ENCODE data around the gene PCNX2. TPM values are rescaled to one million over a fixed set of nuclear protein-coding genes. Genes with fewer than 3 reads are reported as not detected.

Gene PCNX2
- total RNA-seq, 1 donor from 2014 or later = 23.5 TPM

GRCh38 chr1:233238884-233239431 lies 56.6 kb downstream of the PCNX2 start:
- Histone ChIP-seq H3K36me3 (ENCODE audit: control insufficient read depth in 3 of 3, insufficient read depth in 3 of 3, low read length in 3 of 3) (no peaks in the 10 kb centered on the region), H3K27ac (ENCODE audit: low read depth, low read length) (no peak overlapping the region), H3K4me3 (ENCODE audit: low read length in 3 of 3) (no peak overlapping the region), H3K27me3 (ENCODE audit: control insufficient read depth in 3 of 3, insufficient read depth in 3 of 3, low read length in 3 of 3) (no peaks in the 10 kb centered on the region), H3K4me1 (ENCODE audit: control insufficient read depth in 3 of 3, insufficient read depth in 3 of 3, low read length in 3 of 3) (peaks cover 0 to 5% (median 2%) of the 10 kb centered on the region in 3 donors), H3K9me3 (ENCODE audit: control insufficient read depth in 3 of 3, low read length in 3 of 3) (no peaks in the 10 kb centered on the region), H3K9ac (ENCODE audit: low read depth in 1 of 3, low read length in 3 of 3) (no peak overlapping the region)

DNA sequence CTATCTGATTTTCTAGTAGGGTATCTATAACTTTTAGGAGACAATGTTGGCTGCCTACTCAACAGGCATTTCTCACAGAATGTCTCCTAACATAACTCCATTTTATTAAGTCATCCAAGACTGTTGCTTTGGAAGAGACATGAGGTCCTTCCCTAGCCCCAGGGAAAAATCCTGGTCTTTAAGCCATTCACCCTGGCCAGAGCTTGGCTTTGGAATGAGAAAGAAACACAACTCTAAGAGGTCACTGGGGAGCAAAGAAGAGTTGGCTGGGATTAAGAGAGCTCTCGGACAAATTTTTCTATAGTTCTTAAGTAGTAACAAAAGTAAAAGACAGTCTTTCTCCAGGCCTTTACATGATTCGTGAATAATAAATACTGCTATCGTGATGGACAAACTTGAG lies 57.9 kb downstream of the PCNX2 start:
- Histone ChIP-seq H3K4me1 (ENCODE audit: control insufficient read depth in 3 of 3, insufficient read depth in 3 of 3, low read length in 3 of 3) (peaks cover 0 to 2% (median 1%) of the 10 kb centered on the region in 3 donors), H3K27ac (ENCODE audit: low read depth, low read length) (no peak overlapping the region), H3K4me3 (ENCODE audit: low read length in 3 of 3) (no peak overlapping the region), H3K27me3 (ENCODE audit: control insufficient read depth in 3 of 3, insufficient read depth in 3 of 3, low read length in 3 of 3) (no peaks in the 10 kb centered on the region), H3K9ac (ENCODE audit: low read depth in 1 of 3, low read length in 3 of 3) (no peak overlapping the region), H3K9me3 (ENCODE audit: control insufficient read depth in 3 of 3, low read length in 3 of 3) (no peaks in the 10 kb centered on the region), H3K36me3 (ENCODE audit: control insufficient read depth in 3 of 3, insufficient read depth in 3 of 3, low read length in 3 of 3) (no peaks in the 10 kb centered on the region)

DNA sequence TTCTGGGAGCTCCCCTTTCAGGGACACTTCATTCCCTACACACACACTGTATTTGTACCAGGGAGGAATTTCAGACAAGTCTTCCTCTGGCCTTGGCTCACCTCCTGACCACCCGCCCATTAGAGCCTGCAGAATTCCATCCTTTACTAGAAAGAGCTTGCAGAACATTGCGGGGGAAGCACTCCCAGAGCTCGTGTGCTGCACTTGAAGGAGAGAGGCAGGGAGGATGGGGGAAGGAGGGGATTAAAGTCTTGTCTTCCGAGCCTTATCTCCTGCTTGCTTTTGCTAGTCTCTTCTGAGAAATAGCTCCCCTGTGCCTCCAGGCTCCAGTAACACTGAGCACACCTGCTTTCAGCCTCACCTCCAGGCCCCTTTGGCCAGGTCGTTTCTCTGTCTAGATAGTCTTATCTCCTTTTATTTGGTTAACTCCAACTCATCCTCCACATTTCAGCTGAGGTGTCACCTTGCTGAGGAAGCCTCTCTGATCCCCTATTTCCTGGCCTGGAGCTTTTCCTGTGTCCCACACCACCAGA lies 62.0 kb downstream of the PCNX2 start:
- H3K27ac ChIP-seq (ENCODE audit: low read depth, low read length) = no peak overlapping the region
- no peaks in the 10 kb centered on the region for H3K9me3 ChIP-seq (ENCODE audit: control insufficient read depth in 3 of 3, low read length in 3 of 3)
- no peaks in the 10 kb centered on the region for H3K36me3 ChIP-seq (ENCODE audit: control insufficient read depth in 3 of 3, insufficient read depth in 3 of 3, low read length in 3 of 3)
- H3K4me3 ChIP-seq (ENCODE audit: low read length in 3 of 3) = no peak overlapping the region
- no peak overlapping the region for H3K9ac ChIP-seq (ENCODE audit: low read depth in 1 of 3, low read length in 3 of 3)
- H3K4me1 ChIP-seq (ENCODE audit: control insufficient read depth in 3 of 3, insufficient read depth in 3 of 3, low read length in 3 of 3) = no peaks in the 10 kb centered on the region
- H3K27me3 ChIP-seq (ENCODE audit: control insufficient read depth in 3 of 3, insufficient read depth in 3 of 3, low read length in 3 of 3) = no peaks in the 10 kb centered on the region

DNA sequence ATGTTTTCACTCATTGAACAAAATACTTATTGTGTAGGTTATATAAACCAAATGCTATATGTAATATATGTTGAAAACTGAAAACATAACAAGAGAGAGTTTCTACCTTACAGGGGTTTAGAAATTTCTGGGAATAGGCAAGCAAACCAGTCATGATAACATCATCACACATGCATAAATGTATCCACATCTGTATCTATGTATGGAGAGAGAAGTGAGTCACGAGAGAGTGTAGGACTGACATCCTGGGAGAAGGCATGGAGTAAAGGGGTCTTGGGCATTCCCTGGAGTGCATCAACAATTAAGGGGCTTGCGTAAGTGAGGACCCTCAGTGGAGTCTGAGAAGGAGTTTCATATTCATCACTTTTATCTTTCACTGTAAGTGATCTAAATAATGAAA lies 65.5 kb downstream of the PCNX2 start:
- no peaks in the 10 kb centered on the region for H3K9me3 ChIP-seq (ENCODE audit: control insufficient read depth in 3 of 3, low read length in 3 of 3)
- H3K9ac ChIP-seq (ENCODE audit: low read depth in 1 of 3, low read length in 3 of 3) = no peak overlapping the region
- H3K4me3 ChIP-seq (ENCODE audit: low read length in 3 of 3) = no peak overlapping the region

GRCh38 chr1:233229288-233229687 lies 66.2 kb downstream of the PCNX2 start:
- Histone ChIP-seq H3K27ac (ENCODE audit: low read depth, low read length) (no peak overlapping the region), H3K9ac (ENCODE audit: low read depth in 1 of 3, low read length in 3 of 3) (no peak overlapping the region), H3K9me3 (ENCODE audit: control insufficient read depth in 3 of 3, low read length in 3 of 3) (no peaks in the 10 kb centered on the region), H3K36me3 (ENCODE audit: control insufficient read depth in 3 of 3, insufficient read depth in 3 of 3, low read length in 3 of 3) (no peaks in the 10 kb centered on the region), H3K27me3 (ENCODE audit: control insufficient read depth in 3 of 3, insufficient read depth in 3 of 3, low read length in 3 of 3) (no peaks in the 10 kb centered on the region), H3K4me3 (ENCODE audit: low read length in 3 of 3) (no peak overlapping the region), H3K4me1 (ENCODE audit: control insufficient read depth in 3 of 3, insufficient read depth in 3 of 3, low read length in 3 of 3) (no peaks in the 10 kb centered on the region)

More for the DNA sequence above, 65.5 kb downstream of the PCNX2 start:
- no peaks in the 10 kb centered on the region for H3K27me3 ChIP-seq (ENCODE audit: control insufficient read depth in 3 of 3, insufficient read depth in 3 of 3, low read length in 3 of 3)
- H3K36me3 ChIP-seq (ENCODE audit: control insufficient read depth in 3 of 3, insufficient read depth in 3 of 3, low read length in 3 of 3) = no peaks in the 10 kb centered on the region
- H3K27ac ChIP-seq (ENCODE audit: low read depth, low read length) = no peak overlapping the region
- H3K4me1 ChIP-seq (ENCODE audit: control insufficient read depth in 3 of 3, insufficient read depth in 3 of 3, low read length in 3 of 3) = no peaks in the 10 kb centered on the region

DNA sequence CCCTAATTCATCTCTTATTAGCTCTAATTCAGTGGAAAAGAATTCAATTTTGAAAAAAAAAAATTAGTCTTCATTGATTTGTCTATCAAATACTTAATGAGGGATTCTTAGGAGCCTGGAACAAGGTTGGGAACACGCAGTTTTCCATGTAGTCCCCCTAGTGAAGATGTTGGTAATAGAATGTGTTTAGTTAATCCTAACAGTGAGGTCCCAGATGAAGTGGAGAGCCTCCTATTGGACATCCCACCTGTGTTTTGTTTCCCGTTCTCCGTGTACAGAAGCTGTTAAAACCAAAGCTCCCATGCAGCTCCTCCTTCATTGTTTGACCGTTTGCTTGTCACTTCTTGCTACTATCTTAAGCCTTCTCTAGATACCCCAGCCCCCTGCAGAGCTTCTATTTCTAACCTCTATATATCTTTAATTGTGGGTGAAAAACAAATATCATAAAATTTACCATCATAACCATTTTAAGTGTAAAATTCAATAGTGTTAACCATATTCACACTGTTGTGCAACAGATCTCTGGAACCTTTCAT lies 67.5 kb downstream of the PCNX2 start:
- no peak overlapping the region for H3K27ac ChIP-seq (ENCODE audit: low read depth, low read length)
- H3K4me3 ChIP-seq (ENCODE audit: low read length in 3 of 3) = no peak overlapping the region
- no peaks in the 10 kb centered on the region for H3K36me3 ChIP-seq (ENCODE audit: control insufficient read depth in 3 of 3, insufficient read depth in 3 of 3, low read length in 3 of 3)
- H3K9me3 ChIP-seq (ENCODE audit: control insufficient read depth in 3 of 3, low read length in 3 of 3) = no peaks in the 10 kb centered on the region
- H3K27me3 ChIP-seq (ENCODE audit: control insufficient read depth in 3 of 3, insufficient read depth in 3 of 3, low read length in 3 of 3) = no peaks in the 10 kb centered on the region
- H3K9ac ChIP-seq (ENCODE audit: low read depth in 1 of 3, low read length in 3 of 3) = no peak overlapping the region
- no peaks in the 10 kb centered on the region for H3K4me1 ChIP-seq (ENCODE audit: control insufficient read depth in 3 of 3, insufficient read depth in 3 of 3, low read length in 3 of 3)

DNA sequence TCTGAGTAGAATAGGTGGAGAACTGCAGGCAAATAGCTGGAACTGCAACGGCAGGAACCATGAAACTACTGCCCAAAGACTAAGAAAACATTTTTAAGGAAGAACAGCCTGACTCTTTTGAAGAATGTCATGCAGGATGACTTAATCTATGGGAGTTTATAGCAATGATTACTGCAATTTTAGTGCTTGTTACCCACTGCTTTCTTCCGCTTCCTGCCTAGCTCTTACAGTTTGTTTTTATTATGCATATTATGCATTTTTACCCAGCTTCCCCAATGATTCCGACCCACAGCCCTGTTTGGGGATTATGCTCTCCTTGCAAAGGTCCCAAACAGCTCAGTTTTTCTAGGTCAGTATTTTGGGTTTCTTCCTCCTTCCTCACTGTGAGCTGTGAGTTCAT lies 71.2 kb downstream of the PCNX2 start:
- Histone ChIP-seq H3K27me3 (ENCODE audit: control insufficient read depth in 3 of 3, insufficient read depth in 3 of 3, low read length in 3 of 3) (no peaks in the 10 kb centered on the region), H3K27ac (ENCODE audit: low read depth, low read length) (no peak overlapping the region), H3K9me3 (ENCODE audit: control insufficient read depth in 3 of 3, low read length in 3 of 3) (peaks cover 0 to 2% (median 0%) of the 10 kb centered on the region in 3 donors), H3K4me3 (ENCODE audit: low read length in 3 of 3) (no peak overlapping the region), H3K36me3 (ENCODE audit: control insufficient read depth in 3 of 3, insufficient read depth in 3 of 3, low read length in 3 of 3) (no peaks in the 10 kb centered on the region), H3K4me1 (ENCODE audit: control insufficient read depth in 3 of 3, insufficient read depth in 3 of 3, low read length in 3 of 3) (no peaks in the 10 kb centered on the region), H3K9ac (ENCODE audit: low read depth in 1 of 3, low read length in 3 of 3) (no peak overlapping the region)

DNA sequence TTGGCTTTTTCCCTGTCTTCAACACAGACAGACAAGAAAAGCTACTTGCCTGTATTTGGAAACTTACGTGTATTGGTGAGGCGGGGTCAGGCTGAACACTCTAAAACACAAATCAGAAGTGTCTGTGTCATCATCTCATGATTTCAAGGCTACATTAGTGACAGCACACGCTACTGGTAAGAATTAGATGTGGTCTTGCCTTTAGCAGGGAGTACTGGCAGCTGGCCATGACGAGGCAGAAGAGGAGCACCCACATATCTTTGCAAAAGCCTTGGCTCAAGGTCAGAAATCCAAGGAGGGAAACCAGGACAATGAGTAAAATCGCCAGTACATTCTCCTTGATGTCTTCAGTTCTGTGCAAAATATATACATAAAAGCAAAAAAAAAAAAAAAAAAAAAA lies 77.7 kb downstream of the PCNX2 start:
- Histone ChIP-seq H3K27ac (ENCODE audit: low read depth, low read length) (no peak overlapping the region), H3K4me1 (ENCODE audit: control insufficient read depth in 3 of 3, insufficient read depth in 3 of 3, low read length in 3 of 3) (no peaks in the 10 kb centered on the region), H3K27me3 (ENCODE audit: control insufficient read depth in 3 of 3, insufficient read depth in 3 of 3, low read length in 3 of 3) (no peaks in the 10 kb centered on the region), H3K36me3 (ENCODE audit: control insufficient read depth in 3 of 3, insufficient read depth in 3 of 3, low read length in 3 of 3) (no peaks in the 10 kb centered on the region), H3K4me3 (ENCODE audit: low read length in 3 of 3) (no peak overlapping the region), H3K9ac (ENCODE audit: low read depth in 1 of 3, low read length in 3 of 3) (no peak overlapping the region), H3K9me3 (ENCODE audit: control insufficient read depth in 3 of 3, low read length in 3 of 3) (peaks cover 0 to 2% (median 0%) of the 10 kb centered on the region in 3 donors)

- no peaks in the 10 kb centered on the region for H3K27me3 ChIP-seq (ENCODE audit: control insufficient read depth in 3 of 3, insufficient read depth in 3 of 3, low read length in 3 of 3)
- H3K36me3 ChIP-seq (ENCODE audit: control insufficient read depth in 3 of 3, insufficient read depth in 3 of 3, low read length in 3 of 3) = no peaks in the 10 kb centered on the region
- H3K4me1 ChIP-seq (ENCODE audit: control insufficient read depth in 3 of 3, insufficient read depth in 3 of 3, low read length in 3 of 3) = no peaks in the 10 kb centered on the region
- H3K4me3 ChIP-seq (ENCODE audit: low read length in 3 of 3) = no peak overlapping the region
- no peak overlapping the region for H3K9ac ChIP-seq (ENCODE audit: low read depth in 1 of 3, low read length in 3 of 3)
- peaks cover 0 to 2% (median 0%) of the 10 kb centered on the region in 3 donors for H3K9me3 ChIP-seq (ENCODE audit: control insufficient read depth in 3 of 3, low read length in 3 of 3)
- H3K27ac ChIP-seq (ENCODE audit: low read depth, low read length) = no peak overlapping the region
Measured at GRCh38 chr1:233216009-233216408, 79.5 kb downstream of the PCNX2 start.

DNA sequence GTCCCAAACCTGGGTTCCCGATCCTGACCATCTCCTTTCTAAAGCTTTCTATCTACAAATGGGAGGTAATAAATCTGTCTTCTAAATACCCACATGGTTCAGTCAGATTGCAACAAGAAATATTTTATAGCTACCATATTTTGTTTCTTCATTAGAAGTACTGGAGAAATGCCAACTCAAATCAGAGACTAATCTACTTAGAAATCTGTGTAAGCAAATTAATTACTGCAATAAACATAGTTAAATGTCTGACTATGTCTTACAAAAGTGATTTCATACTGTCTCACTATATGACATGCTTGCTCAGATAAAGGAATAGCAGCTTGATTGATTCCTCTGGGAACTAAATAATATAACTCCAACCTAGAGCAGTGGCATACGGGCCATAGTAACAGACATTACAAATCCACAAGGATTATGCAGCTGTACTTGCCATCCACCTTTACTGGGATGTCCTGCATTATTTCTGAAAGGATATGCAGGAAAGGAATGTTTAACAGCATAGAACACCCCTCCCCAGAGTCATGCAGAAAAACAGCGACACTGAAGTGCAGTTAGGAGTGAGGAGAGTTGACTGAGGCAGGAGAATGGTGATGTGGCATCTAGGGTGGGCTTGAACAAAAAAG lies 80.3 kb downstream of the PCNX2 start:
- Histone ChIP-seq H3K9ac (ENCODE audit: low read depth in 1 of 3, low read length in 3 of 3) (no peak overlapping the region), H3K4me3 (ENCODE audit: low read length in 3 of 3) (no peak overlapping the region), H3K27ac (ENCODE audit: low read depth, low read length) (no peak overlapping the region), H3K9me3 (ENCODE audit: control insufficient read depth in 3 of 3, low read length in 3 of 3) (peaks cover 0 to 2% (median 0%) of the 10 kb centered on the region in 3 donors), H3K27me3 (ENCODE audit: control insufficient read depth in 3 of 3, insufficient read depth in 3 of 3, low read length in 3 of 3) (no peaks in the 10 kb centered on the region), H3K4me1 (ENCODE audit: control insufficient read depth in 3 of 3, insufficient read depth in 3 of 3, low read length in 3 of 3) (no peaks in the 10 kb centered on the region), H3K36me3 (ENCODE audit: control insufficient read depth in 3 of 3, insufficient read depth in 3 of 3, low read length in 3 of 3) (no peaks in the 10 kb centered on the region)

Measured in skeletal muscle tissue (tissue), 4 donors.